ENCODE results near the gene CCDC127.
A peak's percentile ranks its signal among the peaks of the same experiment; 100 is the strongest.
"Not testable (repeated sequence)": the region's sequence is repeated elsewhere in the genome, so short reads cannot be mapped to it uniquely, and the experiment has no call there.

The CCDC127 gene

GRCh38 chr5:233426-233825 lies 15.5 kb upstream of the CCDC127 start:
- DNase-seq, result not testable (repeated sequence)

GRCh38 chr5:231661-232060 lies 13.7 kb upstream of the CCDC127 start:
- no peak for DNase-seq

- DNase-seq, result no peak
Observed at GRCh38 chr5:230711-231110, 12.8 kb upstream of the CCDC127 start.

GRCh38 chr5:228886-229285 lies 10.9 kb upstream of the CCDC127 start:
- DNase-seq, result no peak

DNA sequence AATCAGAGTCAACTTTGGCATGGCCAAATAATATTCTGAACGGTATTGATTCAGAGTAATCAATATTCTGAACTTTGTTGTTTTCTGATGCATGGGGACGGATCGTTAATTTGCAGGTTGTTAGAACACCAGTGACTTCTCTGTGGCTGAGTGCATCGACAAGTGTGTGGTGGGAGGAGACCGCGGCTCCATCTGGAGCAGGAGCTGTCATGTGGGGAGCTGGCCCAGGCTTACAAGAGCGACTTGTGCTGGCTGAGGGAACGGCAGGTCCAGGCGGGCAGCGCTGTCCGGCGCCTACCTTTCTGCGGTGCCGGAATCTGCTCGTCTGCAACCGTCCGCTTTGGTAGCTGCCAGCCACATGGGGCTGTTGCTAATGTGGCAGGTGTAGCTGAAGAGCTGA lies 9.4 kb upstream of the CCDC127 start:
- DNase-seq, result not testable (repeated sequence)

DNA sequence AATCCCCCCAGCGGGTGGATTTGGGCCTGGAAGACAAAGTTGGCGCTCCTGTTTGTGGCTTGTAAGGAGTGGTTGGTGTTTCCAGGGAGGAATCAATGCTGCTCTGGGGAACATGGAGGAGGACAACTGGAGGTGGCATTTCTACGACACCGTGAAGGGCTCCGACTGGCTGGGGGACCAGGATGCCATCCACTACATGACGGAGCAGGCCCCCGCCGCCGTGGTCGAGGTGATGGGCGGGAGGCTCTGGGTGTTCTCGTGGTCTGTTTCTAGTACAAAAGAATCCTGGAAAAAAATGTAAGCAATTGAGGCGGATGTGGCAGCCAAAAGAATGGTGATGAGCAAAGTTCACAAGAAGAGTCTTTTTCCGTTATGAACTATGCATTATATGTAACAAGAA lies 7.4 kb upstream of the CCDC127 start:
- no peak for DNase-seq

DNA sequence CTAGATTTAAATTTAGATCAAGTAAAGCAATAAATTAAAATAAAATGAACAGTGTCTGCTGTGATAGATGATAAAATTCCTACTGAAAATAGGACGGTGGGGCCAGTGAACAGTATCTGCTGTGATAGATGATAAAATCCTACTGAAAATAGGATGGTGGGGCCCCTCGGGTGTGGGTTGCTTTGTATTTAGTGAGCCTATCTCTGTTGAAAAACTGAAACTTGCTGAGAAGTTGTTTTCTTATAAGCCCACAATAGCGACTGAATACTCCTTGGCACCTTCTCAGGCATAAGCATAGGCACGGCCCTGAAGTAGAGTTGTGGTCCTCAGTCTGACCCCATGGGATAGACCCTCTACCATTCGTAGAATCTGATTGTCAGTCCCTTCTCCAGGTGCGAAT lies 5.8 kb upstream of the CCDC127 start:
- no peak for DNase-seq

- DNase-seq, result not testable (repeated sequence)
Observed at GRCh38 chr5:222951-223715, 5.2 kb upstream of the CCDC127 start.

DNA sequence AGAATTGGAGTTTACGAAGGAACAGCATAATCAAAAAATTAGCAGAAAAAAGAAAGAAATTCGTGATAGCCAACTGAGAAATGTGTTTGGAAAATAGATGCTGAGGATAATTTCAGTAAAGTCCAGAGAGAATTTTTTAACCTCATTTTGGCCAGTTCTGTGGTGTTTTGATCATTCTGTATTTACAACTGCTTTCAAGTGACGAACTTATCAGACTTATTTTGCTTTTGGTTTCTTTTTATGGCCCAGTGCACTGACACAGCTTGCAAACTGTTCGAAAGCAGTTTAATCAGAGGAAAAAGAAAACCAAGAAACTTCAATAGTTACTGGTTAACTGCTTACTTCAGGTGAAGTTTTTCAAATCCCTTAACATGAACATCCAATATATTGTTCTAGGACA lies 2.0 kb upstream of the CCDC127 start:
- no peak for DNase-seq

GRCh38 chr5:219460-219863 lies 1.5 kb upstream of the CCDC127 start:
- DNase-seq, result no peak

GRCh38 chr5:218457-219291 lies 721 bp upstream of the CCDC127 start:
- DNase-seq, result peak; percentile 52

GRCh38 chr5:216076-216475 lies 1.9 kb downstream of the CCDC127 start:
- DNase-seq, result not testable (repeated sequence)

DNA sequence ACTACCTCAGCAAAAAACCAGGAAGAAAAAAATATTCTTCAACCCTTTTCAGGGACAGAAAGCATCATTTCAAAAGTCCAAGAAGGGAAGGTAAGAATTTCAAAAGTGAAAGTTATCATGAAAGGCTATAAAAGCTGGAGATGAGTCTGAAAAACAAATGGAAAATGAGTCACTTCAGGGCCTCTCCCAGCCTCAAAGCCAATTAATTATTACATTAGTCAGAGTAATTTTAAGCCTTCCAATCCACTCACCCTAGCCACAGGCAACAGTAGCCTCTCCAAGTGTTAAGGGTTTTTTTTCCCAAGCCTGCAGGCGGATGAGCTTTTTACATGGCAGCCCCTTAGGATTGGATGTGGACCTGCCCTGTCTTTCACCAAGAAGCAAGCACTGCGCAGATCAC lies 2.7 kb downstream of the CCDC127 start:
- not testable (repeated sequence) for DNase-seq

GRCh38 chr5:213803-214395 lies 4.1 kb downstream of the CCDC127 start:
- DNase-seq, result no peak

DNA sequence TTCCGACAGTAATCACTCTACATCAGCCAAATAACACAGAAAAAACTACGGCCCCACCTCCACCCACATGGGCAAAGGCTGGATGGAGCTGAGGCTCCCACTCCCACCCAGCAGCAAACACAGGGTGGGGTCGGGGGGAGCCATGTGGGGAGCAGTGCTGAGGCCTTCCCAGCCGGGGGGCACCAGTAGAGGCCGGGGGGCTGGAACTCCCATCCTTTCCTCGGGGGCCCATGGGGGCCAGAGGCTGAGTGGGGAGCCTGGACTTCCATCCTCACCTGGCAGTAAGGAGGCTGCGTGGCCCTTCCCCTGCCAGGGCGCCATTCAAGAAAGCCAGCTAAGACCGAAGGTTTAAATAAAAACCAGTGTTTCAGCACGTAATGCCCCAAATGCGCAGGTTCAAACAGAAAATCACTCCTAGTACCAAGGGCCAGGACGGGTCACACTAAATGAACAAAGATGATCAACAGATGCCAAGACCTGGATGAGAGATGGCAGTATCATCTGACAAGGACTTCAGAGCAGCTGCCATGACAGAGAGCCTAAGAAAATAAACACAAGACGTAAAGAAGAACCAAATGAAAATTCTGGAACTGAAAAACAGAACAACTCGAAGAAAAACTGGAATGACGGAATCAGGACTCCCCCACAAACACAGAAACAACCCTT lies 9.4 kb downstream of the CCDC127 start:
- no peak for DNase-seq

GRCh38 chr5:207599-207998 lies 10.4 kb downstream of the CCDC127 start:
- DNase-seq, result no peak

GRCh38 chr5:206927-207536 lies 10.9 kb downstream of the CCDC127 start:
- no peak for DNase-seq

- DNase-seq, result no peak
Observed at GRCh38 chr5:206406-206805, 11.5 kb downstream of the CCDC127 start.

GRCh38 chr5:204966-205670 lies 12.8 kb downstream of the CCDC127 start:
- DNase-seq, result no peak

DNA sequence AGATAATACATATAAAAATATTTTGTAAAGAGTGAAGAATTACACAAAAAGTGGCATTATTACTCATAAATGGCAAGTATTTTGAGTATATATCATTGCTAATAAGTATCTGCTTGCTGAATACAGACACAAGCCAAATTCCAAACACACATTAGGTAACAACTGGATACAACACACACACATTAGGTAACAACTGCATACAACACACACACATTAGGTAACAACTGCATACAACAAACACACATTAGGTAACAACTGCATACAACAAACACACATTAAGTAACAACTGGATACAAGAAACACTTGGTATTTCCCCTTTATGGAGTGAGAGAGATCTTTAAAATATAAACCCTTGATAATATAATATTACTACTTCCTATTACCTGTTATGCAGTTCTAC lies 13.5 kb downstream of the CCDC127 start:
- DNase-seq, result no peak

DNA sequence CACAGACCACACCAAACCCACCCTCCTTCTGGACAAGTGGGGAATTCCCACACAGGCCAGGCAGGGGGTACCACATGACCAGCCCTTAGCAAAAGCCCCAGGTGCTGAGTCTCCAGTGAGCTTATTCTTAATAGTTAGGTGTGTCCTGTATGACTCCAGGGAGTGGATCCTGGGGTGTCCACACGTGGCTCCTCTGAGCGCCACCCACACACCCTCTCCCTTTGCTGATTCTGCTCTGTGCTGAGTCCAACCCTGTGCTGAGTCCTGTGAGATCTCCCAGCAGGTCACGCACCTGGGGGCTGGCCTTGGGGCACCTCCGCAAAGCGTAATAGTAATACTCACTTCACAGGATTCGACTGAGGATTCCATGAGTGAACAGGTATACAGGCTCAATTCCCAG lies 14.0 kb downstream of the CCDC127 start:
- no peak for DNase-seq
